GM12875 (cell line): ENCODE measurements around the gene SLC2A5.

ENCODE experiments used
- H3K4me3 ChIP-seq: one replicate; pipeline ENCODE4 v1.5.1; 2011; ENCODE audit warnings: low read depth, low read length, control low read depth
- CTCF ChIP-seq: IDR thresholded peaks from 2 replicates; pipeline ENCODE4 v1.5.1; 2011; ENCODE audit warnings: low read depth, mild to moderate bottlenecking, control low read depth, inconsistent platforms, low read length, moderate library complexity, borderline replicate concordance; ENCODE audit not compliant: insufficient read depth

Gene SLC2A5

GRCh38 chr1:9071554-9072235 lies 2.3 kb upstream of the SLC2A5 start:
- no peak overlapping the region for H3K4me3 ChIP-seq
- TF ChIP-seq CTCF: no peak

GRCh38 chr1:9070486-9070885 lies 1.1 kb upstream of the SLC2A5 start:
- H3K4me3 ChIP-seq: no peak overlapping the region
- no peak for TF ChIP-seq CTCF

GRCh38 chr1:9068981-9069325 lies 482 bp downstream of the SLC2A5 start:
- peak overlapping the region; percentile 57 for H3K4me3 ChIP-seq
- no peak for TF ChIP-seq CTCF

GRCh38 chr1:9066945-9067807 lies 2.3 kb downstream of the SLC2A5 start:
- no peak for TF ChIP-seq CTCF
- H3K4me3 ChIP-seq: peak overlapping the region; percentile 6

GRCh38 chr1:9065213-9065751 lies 4.2 kb downstream of the SLC2A5 start:
- no peak overlapping the region for H3K4me3 ChIP-seq
- no peak for TF ChIP-seq CTCF

- no peak for TF ChIP-seq CTCF
- H3K4me3 ChIP-seq: no peak overlapping the region
Observed at GRCh38 chr1:9062846-9063245, 6.6 kb downstream of the SLC2A5 start.
